PFSK-1 (cell line): ENCODE measurements around the gene CACNA2D2.

Experiments
- FOXP2 ChIP-seq: optimal IDR thresholded peaks from 2 replicates; pipeline ENCODE3; 2011; ENCODE audit warnings: borderline replicate concordance, control low read depth, inconsistent platforms; ENCODE audit not compliant: insufficient read depth; ENCODE audit errors: extremely low read length, extremely low read depth
- POLR2AphosphoS5 ChIP-seq: IDR thresholded peaks from 2 replicates; pipeline ENCODE4 v1.6.1; 2012; ENCODE audit warnings: low read depth, mild to moderate bottlenecking, control low read depth, low read length, moderate library complexity
- SIN3A ChIP-seq: IDR thresholded peaks from 2 replicates; pipeline ENCODE4 v1.6.1; 2012; ENCODE audit warnings: mild to moderate bottlenecking, low read length, moderate library complexity, borderline replicate concordance; ENCODE audit not compliant: insufficient read depth
- TAF1 ChIP-seq: IDR thresholded peaks from 2 replicates; pipeline ENCODE4 v1.6.1; 2012; ENCODE audit warnings: low read length, control low read depth, borderline replicate concordance; ENCODE audit not compliant: insufficient read depth
- TF ChIP-seq, protein P1 (sequence below), 2 experiments: IDR thresholded peaks; 2 replicates each; pipeline versions ENCODE4 v1.6.1 to v1.8.0; 2011 to 2012; ENCODE audit warnings: low read depth in 2 of 2, low read length in 2 of 2, control low read depth in 1 of 2, inconsistent platforms in 1 of 2, mild to moderate bottlenecking in 1 of 2, moderate library complexity in 1 of 2; ENCODE audit not compliant: insufficient read depth in 1 of 2

CACNA2D2 gene

GRCh38 chr3:50549226-50549625, 45.8 kb upstream of the CACNA2D2 start:
- TF ChIP-seq TAF1 (no peak), FOXP2 (no peak), POLR2AphosphoS5 (no peak), SIN3A (no peak)
- TF ChIP-seq, protein P1, sequence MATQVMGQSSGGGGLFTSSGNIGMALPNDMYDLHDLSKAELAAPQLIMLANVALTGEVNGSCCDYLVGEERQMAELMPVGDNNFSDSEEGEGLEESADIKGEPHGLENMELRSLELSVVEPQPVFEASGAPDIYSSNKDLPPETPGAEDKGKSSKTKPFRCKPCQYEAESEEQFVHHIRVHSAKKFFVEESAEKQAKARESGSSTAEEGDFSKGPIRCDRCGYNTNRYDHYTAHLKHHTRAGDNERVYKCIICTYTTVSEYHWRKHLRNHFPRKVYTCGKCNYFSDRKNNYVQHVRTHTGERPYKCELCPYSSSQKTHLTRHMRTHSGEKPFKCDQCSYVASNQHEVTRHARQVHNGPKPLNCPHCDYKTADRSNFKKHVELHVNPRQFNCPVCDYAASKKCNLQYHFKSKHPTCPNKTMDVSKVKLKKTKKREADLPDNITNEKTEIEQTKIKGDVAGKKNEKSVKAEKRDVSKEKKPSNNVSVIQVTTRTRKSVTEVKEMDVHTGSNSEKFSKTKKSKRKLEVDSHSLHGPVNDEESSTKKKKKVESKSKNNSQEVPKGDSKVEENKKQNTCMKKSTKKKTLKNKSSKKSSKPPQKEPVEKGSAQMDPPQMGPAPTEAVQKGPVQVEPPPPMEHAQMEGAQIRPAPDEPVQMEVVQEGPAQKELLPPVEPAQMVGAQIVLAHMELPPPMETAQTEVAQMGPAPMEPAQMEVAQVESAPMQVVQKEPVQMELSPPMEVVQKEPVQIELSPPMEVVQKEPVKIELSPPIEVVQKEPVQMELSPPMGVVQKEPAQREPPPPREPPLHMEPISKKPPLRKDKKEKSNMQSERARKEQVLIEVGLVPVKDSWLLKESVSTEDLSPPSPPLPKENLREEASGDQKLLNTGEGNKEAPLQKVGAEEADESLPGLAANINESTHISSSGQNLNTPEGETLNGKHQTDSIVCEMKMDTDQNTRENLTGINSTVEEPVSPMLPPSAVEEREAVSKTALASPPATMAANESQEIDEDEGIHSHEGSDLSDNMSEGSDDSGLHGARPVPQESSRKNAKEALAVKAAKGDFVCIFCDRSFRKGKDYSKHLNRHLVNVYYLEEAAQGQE (IDR thresholded peaks at IDR 0.05; ENCODE audit: insufficient read depth in 1 of 2, low read depth in 2 of 2, low read length in 2 of 2) = no peak

- TF ChIP-seq FOXP2 (no peak), TAF1 (no peak), POLR2AphosphoS5 (no peak), SIN3A (no peak)
- TF ChIP-seq, protein P1 (IDR thresholded peaks at IDR 0.05; ENCODE audit: insufficient read depth in 1 of 2, low read depth in 2 of 2, low read length in 2 of 2) = no peak
Measured at GRCh38 chr3:50545781-50546180, 42.3 kb upstream of the CACNA2D2 start.

DNA sequence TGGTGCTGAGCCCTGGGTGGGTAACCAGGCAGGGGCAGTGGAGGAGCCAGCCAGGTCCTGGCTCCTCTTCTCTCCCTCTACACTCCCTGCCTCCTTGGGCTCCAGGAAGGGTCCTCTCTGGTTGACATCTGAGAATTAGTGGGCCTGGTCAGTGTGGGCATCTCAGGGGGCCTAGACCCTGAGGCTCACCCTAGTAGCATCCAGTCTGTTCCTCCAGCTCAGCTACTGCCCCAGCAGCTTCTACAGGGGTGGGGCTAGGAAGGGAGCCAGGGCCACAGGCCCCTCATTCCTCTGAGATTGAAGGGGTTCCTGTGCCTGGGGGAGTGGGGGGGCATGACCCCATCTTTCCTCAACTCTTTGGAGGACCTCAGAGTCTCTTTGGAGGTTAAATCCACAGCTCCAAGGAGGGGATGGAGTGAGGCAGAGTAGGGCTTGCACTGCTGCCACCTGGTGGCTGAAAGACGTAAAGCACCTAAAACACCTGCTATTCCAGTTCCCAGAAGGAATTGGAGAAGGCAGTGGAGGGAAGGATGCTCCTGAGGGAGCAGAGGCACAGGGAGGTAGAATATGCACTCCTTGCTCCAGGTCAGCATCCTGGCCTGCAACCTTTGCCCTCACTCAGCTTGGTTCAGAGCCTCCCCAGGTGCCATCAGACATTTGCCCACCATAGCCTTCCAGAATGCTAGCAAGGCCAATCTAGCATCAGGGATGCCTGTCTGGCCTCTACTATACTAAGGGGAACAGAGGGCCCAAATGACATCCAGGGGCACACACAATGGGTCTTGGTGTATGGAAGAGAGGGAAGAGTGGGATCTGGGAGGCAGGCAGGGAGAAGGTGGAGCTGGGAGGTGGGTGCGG, 39.0 kb upstream of the CACNA2D2 start:
- TF ChIP-seq POLR2AphosphoS5 (no peak), TAF1 (no peak)

- TF ChIP-seq FOXP2 (no peak), TAF1 (no peak), POLR2AphosphoS5 (no peak), SIN3A (no peak)
- TF ChIP-seq, protein P1 (IDR thresholded peaks at IDR 0.05; ENCODE audit: insufficient read depth in 1 of 2, low read depth in 2 of 2, low read length in 2 of 2) = no peak
Measured at GRCh38 chr3:50539356-50540286, 36.2 kb upstream of the CACNA2D2 start.

- TF ChIP-seq, protein P1 (IDR thresholded peaks at IDR 0.05; ENCODE audit: insufficient read depth in 1 of 2, low read depth in 2 of 2, low read length in 2 of 2) = no peak
- TF ChIP-seq TAF1 (no peak), FOXP2 (no peak), POLR2AphosphoS5 (no peak), SIN3A (no peak)
Measured at GRCh38 chr3:50537421-50538129, 34.1 kb upstream of the CACNA2D2 start.
